Liver (tissue), 3 donors: Measurements from ENCODE around the gene AGTPBP1.

Source experiments
- CTCF ChIP-seq: fragments of 150-350 bp; IDR thresholded peaks from 2 replicates; pipeline ENCODE4 v1.5.1; 2017; ENCODE audit warnings: improper control_type of control experiment, low read depth, low read length; ENCODE audit not compliant: missing input control
- JUND ChIP-seq, 2 donors: IDR thresholded peaks; 2 replicates each; pipeline ENCODE4 v1.6.1; 2016; ENCODE audit warnings: antibody characterized with exemption in 2 of 2
- TAF1 ChIP-seq: conservative IDR thresholded peaks from 2 replicates; pipeline ENCODE4 v1.6.1; 2016; ENCODE audit warnings: antibody characterized with exemption, mild to moderate bottlenecking
- donor health status: healthy.
- donor health status: healthy.

- TF ChIP-seq TAF1 (no peak), CTCF (no peak), JUND (IDR thresholded peaks at IDR 0.05) (no peak)
Measured at GRCh38 chr9:85599540-85600105, 142.1 kb downstream of the AGTPBP1 start.
